AG10803 (cell line): Measurements from ENCODE around the gene NOS1AP.

Source experiments
- DNase-seq: peaks from one replicate; pipeline ENCODE4 v3.0.0; 2010; ENCODE audit warnings: low read depth
- H3K4me3 ChIP-seq: 2 replicates; pipeline ENCODE4 v1.5.1; 2011; ENCODE audit warnings: mild to moderate bottlenecking, low read length, control low read depth
- CTCF ChIP-seq: conservative IDR thresholded peaks from 2 replicates; pipeline ENCODE4 v1.5.1; 2011; ENCODE audit warnings: mild to moderate bottlenecking, low read length, control low read depth, inconsistent platforms

Gene NOS1AP

GRCh38 chr1:162398999-162399580 is 329.6 kb downstream of the NOS1AP start:
- H3K4me3 ChIP-seq = no peak overlapping the region
- DNase-seq = no peak
- no peak for TF ChIP-seq CTCF

GRCh38 chr1:162400790-162401355 is 331.4 kb downstream of the NOS1AP start:
- DNase-seq = no peak
- H3K4me3 ChIP-seq = no peak overlapping the region
- no peak for TF ChIP-seq CTCF

GRCh38 chr1:162404550-162405160 is 335.2 kb downstream of the NOS1AP start:
- H3K4me3 ChIP-seq = no peak overlapping the region
- peak; percentile 55 for DNase-seq
- no peak for TF ChIP-seq CTCF

GRCh38 chr1:162405800-162406199 is 336.3 kb downstream of the NOS1AP start:
- no peak for DNase-seq
- H3K4me3 ChIP-seq = no peak overlapping the region
- no peak for TF ChIP-seq CTCF

- peak; percentile 9 for DNase-seq
- no peak overlapping the region for H3K4me3 ChIP-seq
- TF ChIP-seq CTCF = no peak
Observed at GRCh38 chr1:162406811-162407210, 337.3 kb downstream of the NOS1AP start.

- H3K4me3 ChIP-seq = no peak overlapping the region
- no peak for TF ChIP-seq CTCF
- DNase-seq = no peak
Observed at GRCh38 chr1:162407539-162407938, 338.0 kb downstream of the NOS1AP start.

GRCh38 chr1:162412002-162412401 is 342.5 kb downstream of the NOS1AP start, which contains the start of gene SH2D1B:
Gene SH2D1B (minus strand): TSS chr1:162412136. CDS start chr1:162412016, 120 bp downstream.
- no peak for TF ChIP-seq CTCF
- H3K4me3 ChIP-seq = no peak within 1 kb of the TSS
- DNase-seq = no peak
